HCEC 1CT (cell line): Measurements from ENCODE around the gene ATP8A1.

Experiments
- DNase-seq: peaks from one replicate; pipeline ENCODE4 v3.0.0-alpha.2; 2017

The ATP8A1 gene

DNA sequence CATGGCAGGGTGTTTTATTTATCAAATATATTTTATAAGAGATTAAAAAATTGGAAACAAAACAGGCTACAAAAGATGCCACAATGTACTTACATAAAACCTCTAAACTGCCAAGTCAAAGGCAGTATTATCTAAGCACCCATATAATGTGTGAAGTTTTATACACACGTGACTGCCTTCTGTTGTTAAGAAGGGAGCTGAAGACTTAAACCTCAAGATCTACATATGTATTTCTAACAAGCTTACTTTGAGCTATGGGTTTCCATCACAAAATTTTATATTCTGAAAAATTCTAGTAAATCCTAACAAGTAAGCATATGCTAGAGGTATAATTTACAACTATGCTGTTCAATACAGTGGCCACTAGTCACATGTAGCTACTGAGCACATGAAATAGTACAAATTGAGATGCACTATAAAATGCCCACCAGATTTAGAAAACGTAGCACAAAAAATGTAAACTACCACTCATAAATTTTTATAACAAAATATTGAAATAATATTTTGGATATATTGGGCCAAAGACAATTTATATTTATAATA lies 9.8 kb downstream of the ATP8A1 start:
- no peak for DNase-seq

DNA sequence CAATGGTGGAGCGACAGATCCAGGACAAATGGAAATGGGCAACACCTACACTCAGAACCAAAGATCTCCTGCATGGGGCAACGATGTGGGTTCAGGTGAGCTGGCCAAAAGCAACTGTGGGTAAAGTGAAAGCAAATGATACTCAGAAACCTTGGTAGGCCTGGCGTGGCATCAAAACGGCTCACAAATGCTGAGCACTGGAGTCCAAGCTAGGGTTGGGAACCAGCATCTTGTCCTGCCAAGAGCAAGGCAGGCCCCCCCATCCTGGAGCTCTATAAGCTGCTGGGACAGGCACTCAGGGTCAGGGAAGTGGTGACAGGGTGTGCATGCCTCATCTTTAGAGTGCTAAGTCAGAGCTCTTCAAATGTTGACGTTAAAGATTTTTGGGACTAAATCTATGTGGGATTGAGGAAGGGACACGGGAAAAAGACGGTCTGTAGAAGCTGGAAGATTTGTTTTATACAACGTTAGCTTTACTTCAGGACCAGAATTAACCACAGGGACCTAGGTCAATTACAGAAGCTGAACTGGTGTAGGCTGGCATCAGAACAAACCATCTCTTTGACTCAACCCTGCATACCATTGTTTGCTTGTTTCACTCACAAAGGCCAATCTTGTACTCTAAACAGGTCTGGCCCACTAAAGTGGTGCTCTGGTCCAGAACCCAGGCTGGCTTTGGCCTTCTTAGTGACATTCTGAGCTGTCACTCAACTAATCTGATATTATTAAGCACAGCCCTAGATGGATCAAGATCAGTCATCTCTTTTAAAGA lies 10.7 kb downstream of the ATP8A1 start:
- DNase-seq, result no peak

DNA sequence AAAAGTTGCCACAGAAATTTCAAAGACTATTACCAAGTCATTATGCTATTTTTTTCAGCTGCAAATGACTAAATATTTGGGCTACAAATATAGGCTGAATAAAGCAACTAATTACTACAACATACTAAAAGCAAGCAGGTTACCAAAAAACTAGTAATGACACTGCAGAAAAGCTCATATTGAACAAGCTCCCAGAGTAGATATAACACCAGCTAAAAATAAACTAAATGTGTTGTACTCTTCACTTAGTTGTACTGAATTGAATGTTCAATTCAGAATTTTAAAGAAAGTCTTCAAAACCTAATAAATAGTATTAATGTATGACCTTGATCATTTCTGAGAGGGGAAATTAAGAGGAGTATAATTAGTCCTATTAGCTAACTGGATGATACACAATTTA lies 12.0 kb downstream of the ATP8A1 start:
- DNase-seq, result no peak

DNA sequence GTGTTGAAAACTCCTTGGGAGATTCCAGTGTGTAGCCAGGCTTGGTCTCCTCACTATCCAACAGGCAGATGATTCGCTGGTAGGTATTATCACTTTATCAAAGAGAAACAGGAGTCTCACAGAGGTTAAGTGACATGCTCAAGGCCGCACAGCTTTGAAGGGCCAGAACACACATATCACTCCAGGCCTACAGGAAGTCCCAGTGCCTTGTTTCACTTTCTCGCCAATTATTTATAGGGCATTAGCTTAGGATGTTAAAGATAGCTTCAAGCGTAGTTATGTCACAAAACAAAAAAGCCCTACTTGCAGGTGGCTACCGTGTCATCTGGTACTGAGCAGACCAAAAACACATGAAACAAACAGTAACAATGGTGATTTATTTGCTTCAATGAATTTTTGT lies 13.2 kb downstream of the ATP8A1 start:
- DNase-seq, result no peak

DNA sequence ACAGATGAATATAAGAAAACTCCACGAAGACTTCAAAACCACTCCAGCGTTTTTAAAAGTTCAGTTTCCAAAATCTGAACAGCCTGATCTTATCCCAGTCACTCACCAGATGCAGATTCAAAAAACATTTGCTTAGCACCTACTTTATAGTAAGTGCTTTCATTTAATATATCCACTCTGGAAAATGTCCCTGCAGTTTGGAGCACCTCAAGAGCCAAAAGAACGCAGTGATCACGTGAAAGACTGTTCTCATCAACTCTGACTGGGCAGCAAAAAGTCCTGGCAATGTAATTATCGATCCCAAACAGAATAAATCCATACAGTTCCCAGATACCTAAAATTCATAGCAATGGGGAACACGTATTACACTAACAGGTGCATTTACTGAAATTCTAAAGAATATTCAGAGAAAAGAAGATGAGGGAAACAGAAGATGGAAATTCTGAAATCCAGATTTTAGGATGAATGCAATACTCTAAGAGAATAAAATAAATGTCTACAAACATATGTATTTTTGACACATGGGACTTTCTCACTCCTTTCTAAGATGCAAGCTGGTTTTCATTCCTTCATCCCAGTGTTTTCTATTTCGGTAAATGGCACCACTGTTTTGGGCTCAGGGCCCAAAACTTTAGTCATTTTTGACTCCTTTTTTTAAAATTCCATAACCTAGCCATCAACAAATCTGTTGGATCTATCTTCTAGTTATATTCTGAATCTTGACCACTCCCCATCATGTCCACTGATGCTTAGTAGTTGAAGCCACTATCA lies 13.9 kb downstream of the ATP8A1 start:
- no peak for DNase-seq

DNA sequence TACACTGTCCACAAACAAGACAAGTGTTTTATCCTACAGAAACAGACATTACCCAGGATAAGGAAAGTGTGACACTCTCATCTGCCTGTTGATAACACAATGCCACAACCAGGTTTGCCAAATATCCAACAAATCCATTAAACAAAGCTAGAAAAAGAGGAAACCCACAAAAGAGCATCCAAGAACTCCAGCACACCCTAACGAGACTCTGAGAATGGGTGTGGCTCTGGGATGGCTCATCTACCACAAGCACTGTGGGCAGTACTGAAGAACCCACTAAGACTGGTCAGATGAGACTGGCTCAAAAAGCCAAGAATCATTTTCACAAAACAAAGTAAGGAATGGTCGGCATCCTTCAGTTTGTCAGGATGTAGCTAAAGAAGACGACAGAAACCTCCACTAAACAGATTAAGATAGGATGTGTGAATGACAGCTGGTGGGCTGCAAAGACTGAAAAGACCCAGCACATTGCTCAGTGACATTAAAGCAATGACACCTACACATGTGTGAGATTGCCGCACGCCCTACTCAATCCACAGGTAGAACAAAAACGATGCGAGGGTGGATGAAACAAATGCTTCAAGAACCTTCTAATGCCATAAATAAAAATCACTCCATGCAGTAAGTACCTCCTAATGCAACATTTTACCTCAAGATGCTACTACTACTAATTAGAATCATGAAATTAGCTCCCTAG lies 14.7 kb downstream of the ATP8A1 start:
- DNase-seq, result no peak

DNA sequence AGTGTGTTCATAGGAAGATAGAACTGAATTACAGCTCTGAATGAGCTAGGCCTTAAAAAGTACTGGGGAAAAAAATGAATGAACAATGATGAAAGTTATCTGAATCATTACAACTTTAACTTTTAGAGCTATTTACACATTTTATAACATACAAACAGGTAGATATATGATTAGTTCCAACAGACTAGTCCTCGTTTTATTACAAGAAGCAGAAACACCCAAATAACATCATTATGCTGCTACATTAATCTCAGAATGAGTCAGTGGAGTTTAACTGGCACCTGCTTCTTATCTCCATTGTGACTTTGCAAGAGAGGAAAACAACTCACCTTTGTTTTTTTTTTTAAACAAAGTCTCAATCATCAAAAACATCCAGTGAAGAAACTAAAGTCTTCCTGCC lies 15.2 kb downstream of the ATP8A1 start:
- no peak for DNase-seq

DNA sequence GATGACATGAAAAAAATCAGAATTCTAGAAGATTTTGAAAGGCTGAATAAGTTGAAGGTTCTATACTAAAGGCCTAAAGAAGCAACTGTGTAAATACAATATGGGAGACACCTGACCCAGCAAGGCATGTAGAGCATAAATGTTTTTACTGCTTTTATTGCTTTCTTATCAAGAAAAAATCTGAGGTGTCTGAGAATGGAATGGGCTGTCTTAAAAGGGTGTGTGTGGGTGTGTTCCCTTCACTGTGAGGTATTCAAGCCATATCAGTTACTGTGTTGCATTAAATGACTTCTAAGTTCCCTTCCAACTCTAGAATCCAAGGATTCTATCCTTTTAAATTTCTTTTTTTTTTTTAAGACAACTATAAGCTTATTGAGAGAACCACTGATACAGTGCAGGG lies 15.7 kb downstream of the ATP8A1 start:
- DNase-seq, result no peak

DNA sequence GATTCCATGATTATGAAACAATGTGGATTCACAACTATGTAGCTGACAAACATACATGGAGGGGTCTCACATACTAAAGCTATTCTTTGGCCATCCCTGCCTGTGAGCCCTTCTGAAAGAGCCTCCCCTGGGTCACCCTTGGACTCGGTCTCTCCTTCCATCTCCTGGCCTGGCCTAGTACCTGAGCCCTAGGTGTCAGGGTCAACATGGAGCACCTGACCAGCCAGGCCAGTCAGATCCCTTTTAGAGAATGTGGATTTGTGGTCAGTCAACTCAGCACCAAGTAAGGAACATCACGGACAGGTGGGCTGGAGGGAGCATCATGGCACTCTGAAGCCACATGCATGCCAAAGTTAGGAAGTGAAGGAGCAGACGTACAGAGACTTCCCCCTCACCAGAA lies 16.3 kb downstream of the ATP8A1 start:
- DNase-seq, result no peak

DNA sequence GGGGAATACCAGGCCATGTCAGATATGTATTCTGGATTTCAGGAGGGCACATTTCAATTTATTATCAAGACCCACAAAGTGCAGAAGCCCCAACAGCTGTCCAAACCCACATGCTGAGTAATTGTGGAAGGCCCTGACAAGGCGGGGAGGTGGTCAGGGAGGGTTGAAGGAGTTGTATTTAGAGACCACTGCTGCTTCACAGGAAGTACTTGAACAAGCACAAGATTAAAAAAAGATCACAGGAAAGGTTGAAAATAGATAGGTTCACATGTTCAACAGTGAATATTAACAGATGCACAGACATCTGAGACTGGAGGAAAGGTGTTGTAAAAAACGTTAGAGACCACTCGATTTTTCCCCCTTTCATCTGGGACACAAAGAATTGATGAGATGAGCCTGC lies 17.9 kb downstream of the ATP8A1 start:
- DNase-seq, result no peak

DNA sequence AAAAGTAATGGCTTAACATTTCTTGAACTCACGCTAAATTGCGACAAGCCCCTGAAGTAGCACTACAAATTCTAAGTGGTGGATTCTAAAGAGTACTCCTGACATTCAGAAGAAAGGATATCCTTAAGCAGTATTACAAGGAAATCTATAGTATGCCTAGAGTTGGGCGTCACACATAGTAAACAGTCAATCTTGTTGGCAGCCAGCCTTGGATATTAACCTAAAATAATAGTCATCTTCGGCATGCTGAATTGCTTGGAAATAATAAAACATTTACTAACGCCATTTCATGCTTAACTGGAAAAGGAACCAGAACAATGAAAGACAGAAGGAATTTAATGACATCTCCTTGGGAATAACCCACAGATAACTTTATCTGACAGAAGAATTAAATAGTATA lies 18.6 kb downstream of the ATP8A1 start:
- no peak for DNase-seq

DNA sequence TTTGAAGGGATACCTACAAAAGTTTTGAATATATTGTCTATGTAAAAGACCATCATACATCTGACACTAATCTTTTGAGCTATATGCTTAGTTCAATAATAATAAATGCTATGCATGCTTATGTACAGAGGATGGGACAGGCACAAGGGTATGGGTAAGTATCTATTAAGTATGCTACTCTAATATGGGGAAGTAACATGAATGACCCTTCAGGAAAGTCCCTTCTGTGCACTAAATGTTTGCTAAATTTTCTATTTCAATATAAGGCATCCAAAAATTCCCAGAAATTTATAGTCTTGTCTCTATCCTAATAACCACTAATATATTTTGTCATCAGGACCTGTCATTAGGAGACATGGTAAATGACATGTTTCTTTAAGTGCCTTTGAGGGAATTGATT lies 19.0 kb downstream of the ATP8A1 start:
- DNase-seq, result no peak

DNA sequence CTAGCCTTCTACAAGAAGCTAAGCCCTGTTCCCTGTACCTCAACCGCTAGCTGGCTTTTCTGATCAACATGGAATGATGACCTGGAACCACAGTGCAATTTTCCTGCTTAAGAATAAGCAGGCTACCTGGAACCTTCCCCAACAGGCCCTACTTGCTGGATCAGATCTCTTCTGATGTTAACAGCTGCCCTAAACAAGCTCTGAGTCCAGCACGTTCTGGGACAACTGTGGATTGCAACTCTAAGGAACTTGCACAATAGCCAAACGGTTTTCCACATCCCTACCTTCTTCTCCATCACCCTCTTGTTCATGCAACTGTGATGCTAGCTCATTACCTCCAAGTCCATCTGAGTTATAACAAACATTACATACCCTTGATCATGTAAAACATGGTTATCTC lies 19.8 kb downstream of the ATP8A1 start:
- no peak for DNase-seq

DNA sequence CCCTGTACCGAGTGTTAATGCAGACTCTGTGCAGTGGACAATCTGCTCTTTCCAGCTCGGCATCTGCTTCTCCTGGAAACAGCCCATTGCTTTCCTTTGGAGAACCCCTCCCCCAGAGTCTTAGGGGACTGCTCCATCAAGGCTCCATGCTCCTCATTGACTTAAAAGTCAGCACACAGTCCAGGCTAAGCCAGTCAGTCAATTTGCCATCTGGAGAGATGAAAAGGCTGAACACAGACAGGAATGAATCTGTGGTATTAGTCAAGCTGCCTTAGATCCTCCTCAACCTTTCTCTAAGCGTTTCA lies 20.3 kb downstream of the ATP8A1 start:
- no peak for DNase-seq

DNA sequence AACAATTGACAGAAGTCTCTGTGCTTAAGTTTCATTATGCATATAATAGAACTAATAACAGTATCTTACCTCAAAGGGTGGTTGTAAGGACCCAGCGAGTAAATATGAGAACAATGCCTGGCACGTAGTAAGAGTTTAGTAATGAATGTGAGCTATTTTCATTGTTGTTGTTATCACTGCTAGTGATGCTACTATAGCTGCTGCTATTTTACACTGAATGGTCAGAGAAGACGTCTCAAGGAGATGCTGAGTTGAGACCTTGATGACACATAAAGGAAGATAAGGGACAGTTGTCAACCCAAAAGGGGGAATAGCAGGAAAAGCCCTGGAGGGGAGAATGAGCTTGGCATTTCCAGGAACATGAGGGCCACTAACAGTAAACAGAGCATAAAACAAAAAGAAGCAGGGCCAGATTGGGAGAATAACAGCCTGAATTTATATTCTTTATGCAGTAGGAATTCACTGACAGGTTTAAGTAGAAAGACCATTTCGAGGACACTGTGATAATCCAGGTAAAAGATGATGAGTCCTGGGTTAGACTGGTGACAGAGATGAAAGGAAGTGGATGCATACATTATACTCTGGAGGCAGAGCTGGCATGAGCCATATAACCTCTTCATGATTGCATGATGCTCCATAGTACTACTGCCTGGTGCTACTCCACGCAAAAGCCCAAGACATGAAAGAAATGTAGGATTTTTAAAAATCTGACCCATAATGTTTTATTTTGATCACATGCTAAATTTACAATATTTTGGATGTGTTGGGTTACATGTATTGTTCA lies 23.1 kb downstream of the ATP8A1 start:
- DNase-seq, result no peak

DNA sequence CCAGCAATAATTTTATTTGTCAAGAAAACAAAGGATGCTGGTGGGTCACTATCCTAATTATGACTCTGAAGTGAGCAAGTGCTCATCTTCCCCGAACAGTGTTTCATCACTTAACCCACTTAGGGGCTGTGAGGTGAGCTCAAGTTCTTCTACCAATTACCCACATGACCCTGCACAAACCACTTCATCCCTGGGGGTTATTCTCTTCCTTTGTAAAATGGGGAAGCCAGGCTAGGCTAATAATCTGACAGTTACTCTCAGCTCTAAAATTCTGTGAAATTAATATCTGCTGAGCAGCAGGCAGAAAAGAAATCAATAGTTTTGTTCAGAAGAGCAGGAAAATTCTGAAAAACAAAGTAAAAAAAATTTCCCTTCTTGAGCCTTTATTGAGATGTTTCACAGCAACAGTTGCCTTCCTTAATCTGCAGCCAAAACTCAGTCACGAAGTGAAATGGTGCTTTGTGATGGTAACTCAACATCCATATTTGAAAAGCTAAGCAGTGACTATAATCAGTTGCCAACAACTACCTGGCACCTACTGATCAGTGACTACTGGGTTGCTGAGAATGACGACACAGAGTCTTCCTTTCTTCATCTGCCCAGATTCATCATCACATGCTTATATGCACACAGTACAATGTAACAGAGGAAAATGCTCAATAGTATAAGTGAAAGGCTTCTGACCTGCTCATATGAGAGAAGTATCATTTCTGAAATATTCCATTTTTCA lies 24.1 kb downstream of the ATP8A1 start:
- DNase-seq, result no peak

DNA sequence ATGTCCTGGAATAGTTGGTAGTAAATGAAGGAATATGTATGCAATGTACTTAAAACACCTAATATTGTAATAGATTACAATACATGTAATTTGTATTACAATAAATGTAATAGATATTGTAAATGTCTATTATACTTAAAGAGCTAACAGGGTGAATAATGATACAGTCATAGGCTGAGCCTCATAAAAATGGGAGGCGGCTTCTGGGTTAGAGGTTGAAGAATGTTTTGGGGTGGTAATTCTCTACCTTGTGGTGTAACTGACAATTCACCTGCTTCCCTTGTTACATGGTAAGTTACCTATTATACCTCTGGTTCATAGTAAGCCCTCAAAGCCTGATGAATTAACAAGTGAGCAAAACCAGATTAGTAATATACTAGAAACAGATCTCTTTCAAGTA lies 26.0 kb downstream of the ATP8A1 start:
- no peak for DNase-seq

DNA sequence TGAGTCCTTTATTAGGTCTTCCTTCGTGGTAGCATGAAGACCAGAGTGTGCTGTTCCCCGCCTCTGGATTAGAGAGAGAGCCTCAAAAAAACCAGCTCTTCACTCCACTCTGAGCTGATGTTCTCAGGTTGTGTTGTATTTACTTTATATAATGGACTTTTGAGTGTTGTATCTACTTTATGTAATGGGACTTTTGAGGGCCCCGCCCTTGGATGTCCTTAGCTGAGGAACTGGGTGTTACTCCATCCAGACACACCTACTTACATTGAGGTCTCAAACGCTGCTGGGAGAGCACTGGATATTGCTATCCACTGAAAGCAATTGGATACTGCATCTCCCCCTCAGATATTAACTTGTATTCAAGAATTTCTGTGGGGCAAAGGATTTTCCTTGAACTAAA lies 28.2 kb downstream of the ATP8A1 start:
- DNase-seq, result no peak

DNA sequence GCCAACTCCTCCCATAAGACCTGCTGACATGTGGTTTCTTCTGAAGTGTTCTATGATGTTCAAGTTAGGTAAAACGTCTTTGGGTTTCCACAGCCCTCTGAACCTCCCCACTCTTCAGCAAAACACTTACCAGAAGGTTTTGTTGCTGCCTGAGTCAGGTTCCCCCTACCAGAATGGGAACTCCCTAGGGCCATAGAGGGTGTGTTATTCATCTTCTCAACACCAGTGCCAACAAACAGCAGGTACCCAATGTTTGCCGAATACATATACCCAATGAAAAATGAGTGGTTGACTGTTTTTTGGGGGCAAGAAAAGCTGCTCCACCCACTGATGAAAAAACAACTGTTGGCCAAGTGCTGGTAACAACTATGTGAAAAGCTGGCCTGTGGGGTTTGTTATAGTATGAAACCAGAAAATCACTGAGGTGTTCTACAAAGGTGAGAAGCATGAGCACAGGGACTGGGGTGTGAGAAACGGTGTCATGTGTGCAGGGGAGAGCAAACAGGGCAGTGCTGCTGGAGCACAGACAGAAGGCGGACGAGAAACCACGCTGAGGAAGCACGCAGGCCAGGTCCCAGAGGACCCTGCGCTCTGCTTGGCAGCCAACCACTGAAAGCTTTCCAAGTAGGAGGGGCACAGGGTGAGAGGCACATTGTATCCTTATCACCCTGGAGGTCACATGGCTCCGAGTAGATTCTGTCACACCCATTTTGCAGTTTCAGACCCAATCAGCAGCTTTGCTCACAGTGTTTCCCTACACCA lies 28.8 kb downstream of the ATP8A1 start:
- DNase-seq, result no peak

DNA sequence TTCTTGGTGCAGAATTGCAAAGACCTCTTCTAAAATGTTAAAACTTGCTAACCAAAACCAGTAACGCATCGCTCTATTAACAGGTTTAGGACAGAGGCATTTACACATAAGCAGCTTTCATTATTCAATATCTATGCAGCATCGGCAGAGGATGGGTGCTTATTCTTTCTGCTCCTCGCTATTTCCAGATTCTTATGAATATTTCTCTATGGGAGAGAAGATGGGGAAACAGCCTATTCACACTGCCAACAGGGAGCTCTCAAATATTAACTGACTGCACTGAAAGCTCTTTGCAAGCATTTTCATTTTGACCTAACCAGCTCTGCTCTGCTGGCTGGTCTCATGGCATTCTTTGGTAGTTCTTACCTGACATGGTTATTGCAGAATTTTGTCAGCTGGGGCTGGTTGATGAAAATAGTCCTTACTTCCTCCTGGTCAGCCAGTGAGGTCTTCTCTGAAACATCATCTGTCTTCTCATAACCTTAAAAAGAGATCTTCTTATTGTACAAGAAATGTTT lies 30.2 kb downstream of the ATP8A1 start:
- no peak for DNase-seq

DNA sequence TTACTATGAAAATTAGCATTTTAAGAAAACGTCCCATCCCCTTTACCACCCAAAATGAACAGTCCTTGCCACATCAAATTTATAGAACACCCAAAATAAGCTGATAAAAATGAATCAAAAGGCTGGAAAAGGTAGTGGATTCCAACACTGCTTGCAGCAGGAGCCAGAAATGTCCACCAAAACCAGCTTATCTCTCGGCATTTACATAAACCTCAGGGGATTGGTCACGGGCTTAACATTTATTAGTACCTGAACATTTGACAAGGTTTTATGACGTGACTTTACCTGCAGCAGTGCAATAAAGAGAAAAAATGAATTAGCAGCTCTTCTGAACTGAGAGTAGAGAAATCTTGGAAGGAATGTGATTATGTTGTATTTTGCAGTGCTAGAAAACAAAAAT lies 31.6 kb downstream of the ATP8A1 start:
- DNase-seq, result no peak
